Kidney (tissue), 14 donors: Measurements from ENCODE around the gene CHN2. TPM values are rescaled to one million over a fixed set of nuclear protein-coding genes. Genes with fewer than 3 reads are reported as not detected.

Source experiments
- DNase-seq, 5 donors: peaks; one replicate each; pipeline ENCODE4 v3.0.0-alpha.2; 2013 to 2020
- FAIRE-seq: peaks from 2 replicates; lab custom pipeline; 2012; peaks lifted over from hg19 to GRCh38; lab: Jason Lieb, UNC
- H3K27ac ChIP-seq, 2 donors: one replicate each; pipeline ENCODE4 v1.7.0; 2013; ENCODE audit warnings: low read depth in 2 of 2, low read length in 2 of 2, inconsistent platforms in 1 of 2
- H3K27me3 ChIP-seq: one replicate; pipeline ENCODE4 v1.7.1; 2013; ENCODE audit warnings: low read length, inconsistent platforms; ENCODE audit not compliant: control insufficient read depth, insufficient read depth
- H3K36me3 ChIP-seq, 3 donors: one replicate each; pipeline versions ENCODE4 v1.7.0 to v1.7.1; 2013; ENCODE audit warnings: low read length in 3 of 3, control low read depth in 1 of 3, inconsistent platforms in 1 of 3; ENCODE audit not compliant: insufficient read depth in 3 of 3, control insufficient read depth in 2 of 3
- H3K4me1 ChIP-seq, 3 donors: one replicate each; pipeline versions ENCODE4 v1.7.0 to v1.7.1; 2013; ENCODE audit warnings: low read length in 3 of 3, inconsistent platforms in 1 of 3, low read depth in 1 of 3; ENCODE audit not compliant: control insufficient read depth in 2 of 3, insufficient read depth in 2 of 3
- H3K4me3 ChIP-seq, 3 donors: one replicate each; pipeline versions ENCODE4 v1.7.0 to v1.8.1; 2013; ENCODE audit warnings: low read length in 3 of 3, control low read depth in 1 of 3, inconsistent platforms in 1 of 3
- H3K9ac ChIP-seq, 3 donors: one replicate each; pipeline versions ENCODE4 v1.7.0 to v1.7.1; 2013; ENCODE audit warnings: low read length in 3 of 3, control low read depth in 1 of 3, inconsistent platforms in 1 of 3
- H3K9me3 ChIP-seq, 3 donors: one replicate each; pipeline versions ENCODE4 v1.7.0 to v1.7.1; 2013; ENCODE audit warnings: low read length in 3 of 3, control low read depth in 1 of 3, inconsistent platforms in 1 of 3; ENCODE audit not compliant: control insufficient read depth in 2 of 3, insufficient read depth in 1 of 3
- intact Hi-C: fragments of 100-400 bp; cut with DNase I; formaldehyde crosslinking; loops from one replicate; pipeline ENCODE4 v1.11.1; 2022
- polyA plus RNA-seq: library from polyadenylated mRNA; stranded (reverse); fragments of 350-450 nt; fragmentation: Illumina TruSeq; extraction: RNeasy Lipid Tissue Mini Kit (QIAGEN cat#74804); gene quantifications from one replicate; pipeline ENCODE4 v1.2.3, GENCODE V29; 2014; ENCODE audit warnings: low read depth, low replicate concordance; ENCODE audit not compliant: insufficient read depth
- total RNA-seq: library from RNA; stranded (reverse); fragmentation: NEBNext Ultra II Directional; extraction: Animal tissue kit (Norgen Biotek cat#: 25700); gene quantifications from one replicate; pipeline ENCODE4 v1.2.1, GENCODE V29; 2021
- TF ChIP-seq, protein P1 (sequence below): IDR thresholded peaks from 3 replicates; pipeline ENCODE4 v1.5.1; 2012; ENCODE audit warnings: mild to moderate bottlenecking, moderate library complexity, borderline replicate concordance; ENCODE audit not compliant: insufficient read depth; ENCODE audit errors: extremely low read depth
- donor health status: control.
- donor health status: control.
- donor health status: control.
- donor health status: control.
- donor health status: control.
- donor health status: DM: yes; HTN: yes; CAD: no.
- donor health status: Normal renal cell carcinoma (clear cell type).

The CHN2 gene
- total and polyA plus RNA-seq, 2 donors from 2014 or later, result 7.4 to 22.5 TPM

DNA sequence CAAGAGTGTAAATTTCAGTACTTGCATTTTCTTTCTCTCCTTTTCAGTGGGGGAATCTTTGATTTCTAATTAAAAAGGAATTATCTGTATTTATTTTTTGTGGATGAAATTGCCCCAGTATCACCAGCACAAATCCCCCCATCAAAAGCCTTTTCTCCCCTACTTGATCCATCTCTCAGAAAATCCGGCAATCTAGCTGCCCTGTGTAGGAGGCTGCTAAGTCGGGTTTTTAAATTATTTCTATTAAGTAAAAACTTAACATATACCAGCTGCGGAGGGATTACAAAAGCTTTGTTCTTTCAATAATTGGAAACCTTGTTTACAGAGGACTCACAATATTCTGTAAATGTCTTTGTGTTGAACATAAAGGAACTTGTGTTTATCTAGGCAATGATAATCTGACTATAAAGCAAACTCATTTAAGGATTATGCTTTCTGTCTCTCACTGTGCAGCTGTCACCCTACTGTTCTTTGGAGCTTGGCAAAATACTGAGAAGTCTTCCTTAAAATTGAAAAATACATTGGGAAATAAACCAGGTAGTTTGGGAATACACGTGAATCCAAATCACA lies 191.7 kb downstream of the CHN2 start:
- Histone ChIP-seq H3K27ac (no peak overlapping the region), H3K9ac (no peak overlapping the region), H3K27me3 (no peaks in the 10 kb centered on the region), H3K4me1 (no peaks in the 10 kb centered on the region), H3K4me3 (no peak overlapping the region), H3K9me3 (no peaks in the 10 kb centered on the region), H3K36me3 (no peaks in the 10 kb centered on the region)
- TF ChIP-seq, protein P1, sequence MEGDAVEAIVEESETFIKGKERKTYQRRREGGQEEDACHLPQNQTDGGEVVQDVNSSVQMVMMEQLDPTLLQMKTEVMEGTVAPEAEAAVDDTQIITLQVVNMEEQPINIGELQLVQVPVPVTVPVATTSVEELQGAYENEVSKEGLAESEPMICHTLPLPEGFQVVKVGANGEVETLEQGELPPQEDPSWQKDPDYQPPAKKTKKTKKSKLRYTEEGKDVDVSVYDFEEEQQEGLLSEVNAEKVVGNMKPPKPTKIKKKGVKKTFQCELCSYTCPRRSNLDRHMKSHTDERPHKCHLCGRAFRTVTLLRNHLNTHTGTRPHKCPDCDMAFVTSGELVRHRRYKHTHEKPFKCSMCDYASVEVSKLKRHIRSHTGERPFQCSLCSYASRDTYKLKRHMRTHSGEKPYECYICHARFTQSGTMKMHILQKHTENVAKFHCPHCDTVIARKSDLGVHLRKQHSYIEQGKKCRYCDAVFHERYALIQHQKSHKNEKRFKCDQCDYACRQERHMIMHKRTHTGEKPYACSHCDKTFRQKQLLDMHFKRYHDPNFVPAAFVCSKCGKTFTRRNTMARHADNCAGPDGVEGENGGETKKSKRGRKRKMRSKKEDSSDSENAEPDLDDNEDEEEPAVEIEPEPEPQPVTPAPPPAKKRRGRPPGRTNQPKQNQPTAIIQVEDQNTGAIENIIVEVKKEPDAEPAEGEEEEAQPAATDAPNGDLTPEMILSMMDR, result no peak
- no peak for DNase-seq
- intact Hi-C loops, result no loop called here
- no peak for FAIRE-seq

DNA sequence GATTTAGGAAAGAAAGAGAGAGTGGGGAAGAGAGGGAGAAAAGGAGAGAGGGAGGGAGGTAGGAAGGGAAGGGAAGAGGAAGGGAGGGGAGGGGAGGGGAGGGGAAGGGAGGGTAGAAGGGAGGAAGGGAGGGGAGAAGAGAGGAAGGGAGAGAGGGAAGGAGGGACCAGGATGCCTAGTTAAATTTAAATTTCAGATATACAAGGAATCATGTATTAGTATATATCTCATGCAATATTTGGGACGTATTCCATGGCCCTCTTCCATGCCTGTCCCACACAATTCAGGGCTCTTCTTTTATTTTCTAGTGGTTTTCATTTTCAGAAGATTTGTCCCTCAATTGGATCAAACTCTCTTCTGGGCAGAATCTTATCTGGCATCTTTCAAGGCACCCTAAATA lies 196.7 kb downstream of the CHN2 start:
- intact Hi-C loops, result no loop called here
- H3K27ac ChIP-seq, result no peak overlapping the region
- no peak overlapping the region for H3K4me3 ChIP-seq
- DNase-seq, result no peak
- no peaks in the 10 kb centered on the region for H3K27me3 ChIP-seq
- H3K9ac ChIP-seq, result no peak overlapping the region
- TF ChIP-seq, protein P1, result no peak
- H3K9me3 ChIP-seq, result no peaks in the 10 kb centered on the region
- no peaks in the 10 kb centered on the region for H3K4me1 ChIP-seq
- FAIRE-seq, result no peak
- H3K36me3 ChIP-seq, result no peaks in the 10 kb centered on the region

DNA sequence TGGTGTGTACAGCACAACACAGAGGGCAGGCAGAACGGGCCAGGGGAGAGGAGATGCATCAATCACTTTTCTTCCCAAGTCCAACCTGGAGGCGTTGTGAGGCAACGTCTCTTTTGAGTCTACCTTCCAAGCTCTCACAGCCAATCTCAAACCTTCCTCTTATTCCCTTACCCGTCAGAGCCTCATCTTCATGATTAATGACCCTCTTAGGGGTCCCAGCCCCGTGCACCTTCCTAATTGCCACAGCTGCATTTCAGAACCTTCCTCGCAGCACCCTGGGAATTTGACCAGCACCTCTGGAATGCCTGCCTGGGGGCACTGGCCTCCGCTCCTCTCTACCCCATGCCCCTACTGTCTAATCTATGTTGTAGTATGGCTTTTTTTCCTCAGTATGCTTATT lies 199.7 kb downstream of the CHN2 start:
- Histone ChIP-seq H3K4me1 (no peaks in the 10 kb centered on the region), H3K9me3 (no peaks in the 10 kb centered on the region), H3K4me3 (no peak overlapping the region), H3K27me3 (no peaks in the 10 kb centered on the region), H3K27ac (no peak overlapping the region), H3K9ac (no peak overlapping the region), H3K36me3 (peaks cover 0 to 4% (median 0%) of the 10 kb centered on the region in 3 donors)
- FAIRE-seq, result no peak
- intact Hi-C loops, result no loop called here
- TF ChIP-seq, protein P1, result no peak
- DNase-seq, result no peak

DNA sequence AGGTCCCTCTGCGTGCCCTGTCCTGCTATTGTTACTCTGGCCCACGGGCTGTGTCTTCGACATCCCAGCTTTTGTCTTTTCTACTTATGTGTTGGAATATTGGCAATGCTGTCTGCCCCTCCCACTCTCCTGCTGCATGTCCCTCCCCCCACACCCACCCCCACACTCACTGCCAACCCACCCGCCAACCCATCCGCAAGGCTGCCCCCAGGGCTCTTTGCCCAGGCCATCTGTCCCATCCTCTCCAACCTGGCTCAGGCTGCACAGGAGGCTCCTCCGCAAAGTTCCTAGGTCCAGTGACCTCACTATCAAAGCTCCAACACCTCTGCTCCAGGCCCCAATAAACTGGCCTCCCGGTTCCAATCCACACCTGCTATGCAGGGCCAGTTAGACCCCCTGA lies 202.0 kb downstream of the CHN2 start:
- no peak overlapping the region for H3K4me3 ChIP-seq
- H3K36me3 ChIP-seq, result peaks cover 0 to 5% (median 0%) of the 10 kb centered on the region in 3 donors
- DNase-seq (no peak), FAIRE-seq (no peak)
- no peaks in the 10 kb centered on the region for H3K4me1 ChIP-seq
- TF ChIP-seq, protein P1, result no peak
- H3K27ac ChIP-seq, result no peak overlapping the region
- intact Hi-C loops, result no loop called here
- H3K9me3 ChIP-seq, result no peaks in the 10 kb centered on the region
- H3K27me3 ChIP-seq, result no peaks in the 10 kb centered on the region
- H3K9ac ChIP-seq, result no peak overlapping the region
